Progenitor cell of endocrine pancreas (in vitro differentiated cells): ENCODE results near the gene SPATA16. TPM values are rescaled to one million over a fixed set of nuclear protein-coding genes. Genes with fewer than 3 reads are reported as not detected.

Source experiments
- DNase-seq: peaks from one replicate; pipeline ENCODE4 v3.0.0; 2021; ENCODE audit warnings: low spot score; ENCODE audit not compliant: unreplicated experiment
- H3K27ac Mint-ChIP-seq: 2 replicates; pipeline ENCODE4 v1.8.0; 2021; ENCODE audit warnings: mild to moderate bottlenecking, moderate library complexity, mixed read lengths
- H3K27me3 Mint-ChIP-seq: 2 replicates; pipeline ENCODE4 v1.8.0; 2021; ENCODE audit warnings: mixed read lengths
- H3K36me3 Mint-ChIP-seq: 2 replicates; pipeline ENCODE4 v1.8.0; 2022; ENCODE audit warnings: mixed read lengths; ENCODE audit not compliant: insufficient read depth
- H3K4me1 Mint-ChIP-seq: 2 replicates; pipeline ENCODE4 v1.8.0; 2021; ENCODE audit warnings: low read depth, mixed read lengths
- H3K4me3 Mint-ChIP-seq: 2 replicates; pipeline ENCODE4 v1.8.0; 2021; ENCODE audit warnings: low read depth, mild to moderate bottlenecking, moderate library complexity, mixed read lengths
- H3K9me3 Mint-ChIP-seq: 2 replicates; pipeline ENCODE4 v1.8.0; 2021; ENCODE audit warnings: low read depth, mixed read lengths
- CTCF ChIP-seq: fragments of 200-600 bp; sonication (generic); IDR thresholded peaks from one replicate; pipeline ENCODE4 v1.5.0; 2021; ENCODE audit warnings: antibody characterized with exemption, mild to moderate bottlenecking; ENCODE audit not compliant: unreplicated experiment
- total RNA-seq: library from RNA; stranded (reverse); gene quantifications from 2 replicates; pipeline ENCODE4 v1.2.1, GENCODE V29; 2021

Gene SPATA16
- total RNA-seq, 1 donor from 2014 or later, result 0.43 TPM

- H3K36me3 Mint-ChIP-seq, result peaks cover 3% of the 10 kb centered on the region
- peaks cover 4% of the 10 kb centered on the region for H3K9me3 Mint-ChIP-seq
- no peak for TF ChIP-seq CTCF
- no peak for DNase-seq
- H3K27ac Mint-ChIP-seq, result no peak overlapping the region
- no peaks in the 10 kb centered on the region for H3K27me3 Mint-ChIP-seq
- H3K4me1 Mint-ChIP-seq, result no peaks in the 10 kb centered on the region
- H3K4me3 Mint-ChIP-seq, result no peak overlapping the region
Observed at GRCh38 chr3:172946061-172946460, 195.0 kb downstream of the SPATA16 start.

GRCh38 chr3:172939651-172940293 is 201.3 kb downstream of the SPATA16 start:
- Mint-ChIP-seq H3K4me1 (peaks cover 11% of the 10 kb centered on the region), H3K27me3 (no peaks in the 10 kb centered on the region), H3K36me3 (no peaks in the 10 kb centered on the region), H3K4me3 (no peak overlapping the region), H3K27ac (no peak overlapping the region), H3K9me3 (peaks cover 3% of the 10 kb centered on the region)
- TF ChIP-seq CTCF, result no peak
- no peak for DNase-seq

- DNase-seq, result no peak
- Mint-ChIP-seq H3K4me3 (no peak overlapping the region), H3K4me1 (peaks cover 11% of the 10 kb centered on the region), H3K27ac (no peak overlapping the region), H3K9me3 (peaks cover 3% of the 10 kb centered on the region), H3K36me3 (peaks cover 1% of the 10 kb centered on the region), H3K27me3 (no peaks in the 10 kb centered on the region)
- no peak for TF ChIP-seq CTCF
Observed at GRCh38 chr3:172938788-172939187, 202.2 kb downstream of the SPATA16 start.

- no peak for TF ChIP-seq CTCF
- Mint-ChIP-seq H3K9me3 (peaks cover 3% of the 10 kb centered on the region), H3K4me3 (no peak overlapping the region), H3K27ac (no peak overlapping the region), H3K27me3 (no peaks in the 10 kb centered on the region), H3K36me3 (peaks cover 1% of the 10 kb centered on the region), H3K4me1 (peaks cover 3% of the 10 kb centered on the region)
- no peak for DNase-seq
Observed at GRCh38 chr3:172931746-172932285, 209.2 kb downstream of the SPATA16 start.

GRCh38 chr3:172929451-172929850 is 211.6 kb downstream of the SPATA16 start:
- peaks cover 10% of the 10 kb centered on the region for H3K4me1 Mint-ChIP-seq
- no peak overlapping the region for H3K27ac Mint-ChIP-seq
- no peak overlapping the region for H3K4me3 Mint-ChIP-seq
- DNase-seq, result no peak
- no peaks in the 10 kb centered on the region for H3K27me3 Mint-ChIP-seq
- peaks cover 5% of the 10 kb centered on the region for H3K9me3 Mint-ChIP-seq
- H3K36me3 Mint-ChIP-seq, result peaks cover 1% of the 10 kb centered on the region
- no peak for TF ChIP-seq CTCF
